Uterus (tissue), 4 donors: Measurements from ENCODE around the gene KMT2E. TPM values are rescaled to one million over a fixed set of nuclear protein-coding genes. Genes with fewer than 3 reads are reported as not detected.

ENCODE experiments used
- DNase-seq, 2 donors: peaks; one replicate each; pipeline ENCODE4 v3.0.0-alpha.2; 2019 to 2020
- H3K27ac ChIP-seq, 2 donors: fragments of 200-600 bp; sonication (generic); 1 replicate in 1 of 2; 2 replicates in 1 of 2; pipeline ENCODE4 v1.5.1; 2016 to 2018
- H3K27me3 ChIP-seq, 2 donors: fragments of 200-600 bp; sonication (generic); one replicate each; pipeline ENCODE4 v1.5.1; 2018 to 2019; ENCODE audit warnings: control low read depth in 1 of 2
- H3K36me3 ChIP-seq, 2 donors: fragments of 200-600 bp; sonication (generic); one replicate each; pipeline ENCODE4 v1.5.1; 2019; ENCODE audit warnings: control low read depth in 1 of 2
- H3K4me1 ChIP-seq, 2 donors: fragments of 200-600 bp; sonication (generic); one replicate each; pipeline ENCODE4 v1.5.1; 2018 to 2019; ENCODE audit warnings: control low read depth in 1 of 2
- H3K4me3 ChIP-seq, 2 donors: fragments of 200-600 bp; sonication (generic); 1 replicate in 1 of 2; 2 replicates in 1 of 2; pipeline ENCODE4 v1.5.1; 2018 to 2019; ENCODE audit warnings: mild to moderate bottlenecking in 1 of 2
- H3K9me3 ChIP-seq, 2 donors: fragments of 200-600 bp; sonication (generic); one replicate each; pipeline ENCODE4 v1.5.1; 2019; ENCODE audit warnings: control low read depth in 1 of 2
- CTCF ChIP-seq, 4 experiments: fragments of 200-600 bp in 2 of 4; fragments of 450-650 bp in 2 of 4; sonication (generic) in 2 of 4; IDR thresholded peaks; one replicate each; pipeline ENCODE4 v1.5.1; 2016 to 2019; ENCODE audit warnings: antibody characterized with exemption in 4 of 4, mild to moderate bottlenecking in 2 of 4, moderate library complexity in 1 of 4
- POLR2A ChIP-seq, 2 donors: fragments of 450-650 bp; IDR thresholded peaks; one replicate each; pipeline ENCODE4 v1.6.1; 2016; ENCODE audit warnings: antibody characterized with exemption in 2 of 2, mild to moderate bottlenecking in 1 of 2, moderate library complexity in 1 of 2
- intact Hi-C: fragments of 100-400 bp; cut with DNase I; formaldehyde crosslinking; loops from one replicate; pipeline ENCODE4 v1.15.1; 2023; ENCODE audit warnings: low total_unique reads
- total RNA-seq, 4 donors: library from RNA; depleted of rRNA in 3 of 4; stranded (reverse); fragments of >200 nt in 3 of 4; gene quantifications; one replicate each; pipeline versions ENCODE4 v1.1.0 to v1.2.4, GENCODE V29; 2014 to 2023
- donor health status: DM: yes; HTN: yes; CAD: no.

KMT2E gene
- total RNA-seq, 4 donors from 2014 or later = 61.5 to 208 (median 148) TPM

DNA sequence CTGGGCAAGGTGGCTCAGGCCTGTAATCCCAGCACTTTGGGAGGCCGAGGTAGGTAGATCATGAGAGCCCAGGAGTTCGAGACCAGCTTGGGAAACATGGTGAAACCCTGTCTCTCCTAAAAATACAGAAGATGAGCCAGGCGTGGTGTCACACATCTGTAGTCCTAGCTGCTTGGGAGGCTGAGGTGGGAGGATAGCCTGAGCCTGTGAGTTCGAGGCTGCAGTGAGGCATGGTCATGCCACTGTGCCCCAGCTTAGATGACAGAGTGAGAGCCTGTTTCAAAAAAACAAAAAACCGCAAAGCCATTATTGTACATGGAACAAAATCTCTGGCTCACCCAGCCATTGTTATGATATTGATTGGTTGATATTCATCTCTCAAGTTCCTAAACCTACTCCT, 53.7 kb downstream of the KMT2E start:
- Histone ChIP-seq H3K4me3 (no peak overlapping the region), H3K36me3 (no peaks in the 10 kb centered on the region), H3K9me3 (no peaks in the 10 kb centered on the region), H3K27ac (no peak overlapping the region), H3K4me1 (no peaks in the 10 kb centered on the region), H3K27me3 (no peaks in the 10 kb centered on the region)
- TF ChIP-seq CTCF (IDR thresholded peaks at IDR 0.05) (no peak), POLR2A (IDR thresholded peaks at IDR 0.05) (no peak)
- intact Hi-C loops = no loop called here
- DNase-seq = no peak

DNA sequence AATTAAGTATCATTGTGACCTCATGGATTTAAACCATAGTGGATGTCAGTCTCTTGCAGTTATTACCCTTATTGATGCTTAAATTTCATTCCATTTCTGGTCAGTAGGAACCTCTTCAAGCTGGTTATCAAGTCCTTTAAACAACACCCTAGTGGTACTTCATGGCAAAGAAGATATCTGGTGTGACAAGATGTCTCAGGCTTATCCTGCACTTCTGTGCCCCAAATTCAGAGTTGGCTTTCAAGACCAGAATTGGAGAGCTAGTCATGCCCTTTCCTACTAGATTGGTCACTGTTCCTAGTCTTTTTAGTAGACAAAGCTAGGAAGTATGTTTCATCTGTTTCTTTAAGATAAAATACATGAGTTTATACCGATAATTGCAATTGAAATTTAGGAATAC, 54.9 kb downstream of the KMT2E start:
- Histone ChIP-seq H3K9me3 (no peaks in the 10 kb centered on the region), H3K4me1 (no peaks in the 10 kb centered on the region), H3K27me3 (no peaks in the 10 kb centered on the region), H3K36me3 (no peaks in the 10 kb centered on the region), H3K4me3 (no peak overlapping the region), H3K27ac (no peak overlapping the region)
- DNase-seq = no peak
- intact Hi-C loops = no loop called here
- TF ChIP-seq POLR2A (IDR thresholded peaks at IDR 0.05) (no peak), CTCF (IDR thresholded peaks at IDR 0.05) (no peak)

DNA sequence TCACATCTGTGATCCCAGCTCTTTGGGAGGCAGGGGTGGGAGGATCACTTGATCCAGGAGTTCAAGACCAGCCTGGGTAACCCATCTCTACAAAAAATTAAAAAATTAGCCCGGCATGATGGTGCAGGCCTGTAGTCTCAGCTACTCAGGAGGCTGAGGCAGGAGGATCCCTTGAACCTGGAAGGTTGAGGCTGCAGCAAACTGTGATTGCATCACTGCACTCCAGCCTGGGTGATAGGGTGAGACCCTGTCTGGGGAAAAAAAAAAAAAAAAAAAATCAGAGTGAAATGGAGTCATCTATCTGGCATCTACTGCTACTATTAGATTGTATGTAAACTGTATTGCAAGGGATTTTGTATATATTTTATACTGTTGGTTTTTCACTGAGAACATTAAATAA, 59.1 kb downstream of the KMT2E start:
- no peak for DNase-seq
- no peaks in the 10 kb centered on the region for H3K36me3 ChIP-seq
- H3K4me3 ChIP-seq = no peak overlapping the region
- H3K9me3 ChIP-seq = no peaks in the 10 kb centered on the region
- H3K4me1 ChIP-seq = no peaks in the 10 kb centered on the region
- H3K27ac ChIP-seq = no peak overlapping the region
- TF ChIP-seq CTCF (IDR thresholded peaks at IDR 0.05) (no peak), POLR2A (IDR thresholded peaks at IDR 0.05) (no peak)
- intact Hi-C loops = no loop called here
- H3K27me3 ChIP-seq = no peaks in the 10 kb centered on the region

GRCh38 chr7:105079348-105079747, 65.3 kb downstream of the KMT2E start:
- no peak for DNase-seq
- no peaks in the 10 kb centered on the region for H3K9me3 ChIP-seq
- no peak overlapping the region for H3K27ac ChIP-seq
- H3K4me3 ChIP-seq = no peak overlapping the region
- H3K36me3 ChIP-seq = no peaks in the 10 kb centered on the region
- TF ChIP-seq POLR2A (IDR thresholded peaks at IDR 0.05) = no peak
- no peak for TF ChIP-seq CTCF (IDR thresholded peaks at IDR 0.05)
- intact Hi-C loops = no loop called here
- no peaks in the 10 kb centered on the region for H3K4me1 ChIP-seq
- no peaks in the 10 kb centered on the region for H3K27me3 ChIP-seq

DNA sequence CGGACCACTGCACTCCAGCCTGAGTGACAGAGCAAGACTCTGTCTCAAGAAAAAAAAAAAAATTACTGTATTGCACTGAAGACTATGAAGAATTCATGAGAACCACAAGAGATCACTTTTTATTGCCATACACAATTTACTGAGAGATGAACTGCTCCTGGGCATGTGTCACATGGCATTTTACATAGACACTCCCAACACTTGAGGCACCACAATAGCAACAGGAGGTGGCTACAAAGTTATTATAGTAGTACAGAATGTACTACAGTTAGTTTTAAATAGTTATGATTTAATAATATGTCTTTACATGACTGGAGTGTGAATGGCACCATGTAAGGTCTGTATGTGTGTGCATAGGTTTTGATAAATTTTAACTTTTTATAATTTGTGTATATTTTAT, 70.6 kb downstream of the KMT2E start:
- no peaks in the 10 kb centered on the region for H3K36me3 ChIP-seq
- H3K9me3 ChIP-seq = no peaks in the 10 kb centered on the region
- no peak overlapping the region for H3K4me3 ChIP-seq
- intact Hi-C loops = no loop called here
- H3K4me1 ChIP-seq = no peaks in the 10 kb centered on the region
- no peak overlapping the region for H3K27ac ChIP-seq
- no peak for TF ChIP-seq POLR2A (IDR thresholded peaks at IDR 0.05)
- no peak for TF ChIP-seq CTCF (IDR thresholded peaks at IDR 0.05)
- no peaks in the 10 kb centered on the region for H3K27me3 ChIP-seq
- no peak for DNase-seq
